ENCODE results near the gene P3H3. TPM values are rescaled to one million over a fixed set of nuclear protein-coding genes. Genes with fewer than 3 reads are reported as not detected.

The P3H3 gene
- total and polyA plus RNA-seq, 9 of the 15 experiments (the other 6 are each of a cell fraction or from before 2014, with no cell fraction given) = 0.03 to 15.0 (median 4.8) TPM

GRCh38 chr12:6834254-6834653 lies 6.0 kb downstream of the P3H3 start (continued):
- TF ChIP-seq FOSL1 (tag; conservative IDR thresholded peaks at IDR 0.05) (peak; percentile 71), TAF15 (IDR thresholded peaks at IDR 0.05; ENCODE audit: low read depth, low read length) (no peak), EHMT2 (IDR thresholded peaks at IDR 0.05) (peak; percentile 71; the same call in 1 of the 2 replicates), TEAD2 (tag; IDR thresholded peaks at IDR 0.05) (no peak)
- TF ChIP-seq, protein P1, sequence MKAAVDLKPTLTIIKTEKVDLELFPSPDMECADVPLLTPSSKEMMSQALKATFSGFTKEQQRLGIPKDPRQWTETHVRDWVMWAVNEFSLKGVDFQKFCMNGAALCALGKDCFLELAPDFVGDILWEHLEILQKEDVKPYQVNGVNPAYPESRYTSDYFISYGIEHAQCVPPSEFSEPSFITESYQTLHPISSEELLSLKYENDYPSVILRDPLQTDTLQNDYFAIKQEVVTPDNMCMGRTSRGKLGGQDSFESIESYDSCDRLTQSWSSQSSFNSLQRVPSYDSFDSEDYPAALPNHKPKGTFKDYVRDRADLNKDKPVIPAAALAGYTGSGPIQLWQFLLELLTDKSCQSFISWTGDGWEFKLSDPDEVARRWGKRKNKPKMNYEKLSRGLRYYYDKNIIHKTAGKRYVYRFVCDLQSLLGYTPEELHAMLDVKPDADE (conservative IDR thresholded peaks at IDR 0.05; ENCODE audit: control insufficient read depth, low read depth, low read length) = no peak

GRCh38 chr12:6834873-6835272 lies 6.7 kb downstream of the P3H3 start:
- Histone ChIP-seq H3K27ac (ENCODE audit: extremely low read depth, low read depth, low read length) (no peak overlapping the region), H4K20me1 (replicated peaks; ENCODE audit: control insufficient read depth, insufficient read depth, low read length) (no peaks in the 10 kb centered on the region; the same call in 1 of the 2 replicates), H3K4me3 (no peak overlapping the region), H3K9ac (ENCODE audit: insufficient read depth in 1 of 2, low read depth in 2 of 2, low read length in 2 of 2) (no peak overlapping the region), H3K27me3 (ENCODE audit: control insufficient read depth in 2 of 2, insufficient read depth in 2 of 2, low read length in 2 of 2) (no peaks in the 10 kb centered on the region), H3K9me1 (ENCODE audit: control insufficient read depth, insufficient read depth, low read length) (no peaks in the 10 kb centered on the region), H3K9me3 (replicated peaks; ENCODE audit: control insufficient read depth, insufficient read depth, low read depth, low read length) (no peaks in the 10 kb centered on the region), H3K79me2 (ENCODE audit: control insufficient read depth, insufficient read depth, low read length) (peaks cover 4% of the 10 kb centered on the region; the same call in 1 of the 3 replicates), H3K36me3 (ENCODE audit: control insufficient read depth, insufficient read depth, low read length) (peaks cover 70% of the 10 kb centered on the region; the same call in 2 of the 3 replicates), H3K4me1 (replicated peaks in 1 of 2; ENCODE audit: control insufficient read depth in 2 of 2, insufficient read depth in 2 of 2, low read length in 2 of 2) (peaks cover 1 to 29% of the 10 kb centered on the region in 2 experiments; a peak in 4 of 5 replicates), H3K4me2 (ENCODE audit: insufficient read depth, low read length) (no peak overlapping the region), H2AFZ (ENCODE audit: low read depth, low read length) (no peak overlapping the region)
- DNase-seq (ENCODE audit: extremely low read depth in 1 of 4, low spot score in 3 of 4) (no peak), ATAC-seq (0 out of 3 replicates have a peak, but pooled peaks have one; percentile 45), FAIRE-seq (no peak)
- POLR2A ChIA-PET = interaction anchor here (0.6 to 3.9 kb wide), 9 partner anchors 9 to 111 kb away, joined by 3 to 24 read pairs (median 3); partner anchors contain the start of genes COPS7A, SPSB2, TPI1 and USP5
- 61% methylated on average over 5 of the region's 5 CpGs for WGBS (ENCODE audit: insufficient coverage, low coverage, missing lambda C conversion rate)
- no TSS peak for BruUV-seq (replicated peaks)
- intact Hi-C loops (cut with micrococcal nuclease) = no loop called here
- in situ Hi-C loops (cut with MboI) = no loop called here
- CTCF ChIA-PET (ENCODE audit: low intra/inter-chr PET ratio) = no interaction called here
- TF ChIP-seq BCOR (IDR thresholded peaks at IDR 0.05) = no peak
- no peak for TF ChIP-seq ZNF589 (CRISPR knock-in tag; IDR thresholded peaks at IDR 0.05; ENCODE audit: low read depth)
- no peak for TF ChIP-seq XRCC5 (IDR thresholded peaks at IDR 0.05; ENCODE audit: low read depth, low read length)
- no peak for TF ChIP-seq DPF2 (IDR thresholded peaks at IDR 0.05)
- no peak for TF ChIP-seq GABPA (tag; conservative IDR thresholded peaks at IDR 0.05; ENCODE audit: low read depth)
- TF ChIP-seq ZNF76 (CRISPR knock-in tag; IDR thresholded peaks at IDR 0.05; ENCODE audit: borderline replicate concordance) = no peak
- TF ChIP-seq CBFA2T3 (IDR thresholded peaks at IDR 0.05) = no peak
- TF ChIP-seq KDM2B (CRISPR knock-in tag; IDR thresholded peaks at IDR 0.05) = no peak
- TF ChIP-seq ZBTB11 (CRISPR knock-in tag; IDR thresholded peaks at IDR 0.05) = no peak
- no peak for TF ChIP-seq PHF20 (IDR thresholded peaks at IDR 0.05; ENCODE audit: partially characterized antibody)
- no peak for TF ChIP-seq KLF13 (tag; IDR thresholded peaks at IDR 0.05; ENCODE audit: borderline replicate concordance, low read depth)
- no peak for TF ChIP-seq ZNF316 (IDR thresholded peaks at IDR 0.05)
- no peak for TF ChIP-seq HSF4 (CRISPR knock-in tag; IDR thresholded peaks at IDR 0.05; ENCODE audit: borderline replicate concordance)

Measured in K562 (cell line).